Measurements from ENCODE around the gene GNB1. TPM values are rescaled to one million over a fixed set of nuclear protein-coding genes. Genes with fewer than 3 reads are reported as not detected.
"Not testable (repeated sequence)": the region's sequence is repeated elsewhere in the genome, so short reads cannot be mapped to it uniquely, and the experiment has no call there.

The GNB1 gene
- total and polyA plus RNA-seq, 2 of the 4 experiments (the other 2 are of a cell fraction) = 73.5 to 371 TPM

DNA sequence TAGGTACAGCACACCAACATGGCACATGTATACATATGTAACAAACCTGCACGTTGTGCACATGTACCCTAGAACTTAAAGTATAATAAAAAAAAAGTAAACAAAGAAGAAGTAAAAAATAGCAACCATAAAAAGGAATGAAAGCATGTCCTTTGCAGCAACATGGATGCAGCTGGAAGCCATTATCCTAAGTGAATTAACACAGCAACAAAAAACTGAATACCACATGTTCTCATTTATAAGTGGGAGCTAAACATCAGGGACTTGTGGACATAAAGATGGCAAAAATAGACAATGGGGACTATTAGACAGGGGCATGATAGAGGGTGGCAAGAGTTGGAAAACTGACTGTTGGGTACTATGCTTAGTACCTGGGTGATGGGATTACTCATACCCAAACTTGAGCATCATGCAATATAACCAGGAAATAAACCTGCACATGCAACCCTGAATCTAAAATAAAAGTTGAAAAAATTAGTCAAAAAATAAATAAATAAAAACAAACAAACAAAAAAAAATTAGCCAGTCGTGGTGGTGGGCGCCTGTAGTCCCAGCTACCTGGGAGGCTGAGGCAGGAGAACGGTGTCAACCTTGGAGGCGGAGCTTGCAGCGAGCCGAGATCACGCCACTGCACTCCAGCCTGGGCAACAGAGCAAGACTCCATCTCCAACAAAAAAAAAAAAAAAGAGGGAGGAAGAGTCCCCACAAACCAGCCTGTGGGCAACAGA, 30.8 kb downstream of the GNB1 start:
- WGBS, 2 experiments (ENCODE audit: extremely low coverage in 2 of 2, insufficient read length in 1 of 2) = no CpG with 5 or more reads among the region's 8 CpGs
- H3K9me3 ChIP-seq (ENCODE audit: control insufficient read depth, insufficient read depth, low read length); H3K27ac ChIP-seq (ENCODE audit: insufficient read depth, low read length); H3K4me3 ChIP-seq (ENCODE audit: insufficient read depth, low read depth, low read length); H2AK5ac ChIP-seq (ENCODE audit: low read depth, low read length); H4K5ac ChIP-seq (ENCODE audit: low read depth, low read length); H2BK20ac ChIP-seq (ENCODE audit: low read depth, low read length); H2AFZ ChIP-seq (replicated peaks; ENCODE audit: low read length, poor library complexity); H3K4ac ChIP-seq (ENCODE audit: low read depth, low read length); H3K56ac ChIP-seq (ENCODE audit: extremely low read depth, insufficient read depth, low read length); ATAC-seq (ENCODE audit: low read depth); H3K27me3 ChIP-seq (ENCODE audit: control insufficient read depth, insufficient read depth, low read length); H3K14ac ChIP-seq (replicated peaks; ENCODE audit: low read depth, low read length); in situ Hi-C loops (cut with MboI; ENCODE audit: low sequenced_read_pairs); CTCF ChIA-PET; H2AK9ac ChIP-seq (replicated peaks; ENCODE audit: low read depth, low read length, poor library complexity); H2BK120ac ChIP-seq (ENCODE audit: low read depth, low read length); POLR2A ChIA-PET (ENCODE audit: unreplicated experiment); H4K8ac ChIP-seq (ENCODE audit: low read depth in 2 of 2, low read length in 2 of 2); H3K23ac ChIP-seq (ENCODE audit: low read depth, low read length); H4K91ac ChIP-seq (ENCODE audit: insufficient read depth, low read depth, low read length); BruUV-seq (replicated peaks); H3K36me3 ChIP-seq (ENCODE audit: control insufficient read depth, insufficient read depth, low read length); H3K9ac ChIP-seq (ENCODE audit: low read depth, low read length); H2BK15ac ChIP-seq (ENCODE audit: low read depth, low read length); H3K4me2 ChIP-seq (ENCODE audit: low read depth, low read length); H3K18ac ChIP-seq (ENCODE audit: low read depth, low read length); DNase-seq; dilution Hi-C loops (cut with HindIII; ENCODE audit: low sequenced_read_pairs, unreplicated experiment); H2BK5ac ChIP-seq (ENCODE audit: low read depth, low read length, poor library complexity, severe bottlenecking): not testable (repeated sequence)
- Histone ChIP-seq H4K20me1 (ENCODE audit: insufficient read depth, low read length) (peaks cover 100% of the 10 kb centered on the region), H3K79me1 (ENCODE audit: low read depth in 1 of 2, low read length in 2 of 2) (peaks cover 0 to 71% of the 10 kb centered on the region in 2 experiments; a peak in 2 of 4 replicates), H3K4me1 (ENCODE audit: control insufficient read depth, insufficient read depth, low read length) (peaks cover 21% of the 10 kb centered on the region), H3K9me1 (ENCODE audit: insufficient read depth, low read length) (peaks cover 23% of the 10 kb centered on the region)
- intact Hi-C loops (cut with micrococcal nuclease) = loop anchor here (2.0 kb wide), 1 partner anchor 23 kb away; no protein-coding TSS in a partner anchor

All from IMR-90 (cell line).